HG02678 (cell line): ENCODE measurements around the gene PPP3R1.

Experiments
- ATAC-seq: cut with Tn5 transposase; IDR thresholded peaks from one replicate; pipeline ENCODE4 v1.9.1; 2021; ENCODE audit warnings: mild to moderate bottlenecking, moderate library complexity; ENCODE audit not compliant: unreplicated experiment

Gene PPP3R1, protein sequence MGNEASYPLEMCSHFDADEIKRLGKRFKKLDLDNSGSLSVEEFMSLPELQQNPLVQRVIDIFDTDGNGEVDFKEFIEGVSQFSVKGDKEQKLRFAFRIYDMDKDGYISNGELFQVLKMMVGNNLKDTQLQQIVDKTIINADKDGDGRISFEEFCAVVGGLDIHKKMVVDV

DNA sequence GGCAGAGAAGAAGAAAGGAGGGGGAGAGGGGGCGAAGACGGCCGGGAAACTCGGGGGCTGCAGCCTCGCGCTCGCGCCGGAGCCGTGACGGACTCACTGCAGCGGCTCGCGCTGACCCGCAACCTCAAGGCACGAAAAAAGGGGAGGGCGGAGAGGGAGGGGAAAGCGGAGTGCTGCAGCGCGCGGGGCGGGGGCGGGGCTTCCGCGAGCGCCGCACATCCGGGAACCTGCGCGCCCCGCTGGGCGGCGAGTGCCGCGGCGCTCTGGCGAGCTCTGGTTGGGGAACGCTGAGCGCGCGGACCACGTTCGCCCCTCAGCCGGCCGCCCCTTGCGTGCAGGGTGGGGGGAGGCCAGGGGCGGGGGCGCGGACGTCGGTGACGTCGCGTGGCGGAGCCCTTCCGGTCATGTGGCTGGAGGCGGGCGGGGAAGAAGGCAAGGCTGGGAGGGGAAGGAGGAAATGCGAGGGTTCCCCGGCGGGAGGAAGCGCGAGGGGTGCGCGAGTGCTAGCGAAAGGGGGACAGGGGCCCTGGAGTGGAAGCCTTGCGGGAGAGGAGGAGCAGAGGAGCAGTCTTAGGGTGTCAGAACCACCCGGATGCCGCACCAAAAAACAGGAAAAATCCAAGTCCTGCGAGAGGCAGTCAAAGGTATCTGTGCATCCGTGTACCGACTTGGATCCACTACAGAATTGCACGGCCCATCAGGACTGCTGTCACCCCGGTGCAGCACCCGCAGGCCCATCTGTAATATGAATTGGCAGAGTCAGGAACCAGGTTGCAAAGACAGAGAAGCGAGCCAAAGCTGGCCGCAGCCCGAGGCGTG, at the start of gene PPP3R1:
TSS of gene PPP3R1 (minus strand) at position 133 of the 819 bp plus-strand sequence. CDS start 405 bp downstream, outside the sequence.
- ATAC-seq = peak; percentile 81

DNA sequence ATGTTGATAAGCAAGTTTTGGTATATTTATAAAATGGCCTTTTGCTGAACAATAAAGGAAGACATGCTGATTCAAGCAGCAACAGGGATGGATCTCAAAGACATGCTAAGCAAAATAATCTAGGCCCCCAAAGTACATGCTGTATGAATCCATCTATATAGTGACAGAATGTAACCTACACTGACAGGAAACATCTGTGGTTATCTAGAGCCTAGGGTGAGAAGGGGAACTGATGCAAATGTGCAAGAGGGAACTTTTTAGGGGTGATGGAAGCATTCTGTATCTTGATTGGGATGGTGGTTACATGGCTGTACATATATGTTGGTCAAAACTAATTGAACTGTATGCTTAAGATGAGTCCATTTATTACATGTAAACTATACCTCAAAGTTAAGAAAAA, 43.2 kb upstream of the PPP3R1 start:
- ATAC-seq = no peak

DNA sequence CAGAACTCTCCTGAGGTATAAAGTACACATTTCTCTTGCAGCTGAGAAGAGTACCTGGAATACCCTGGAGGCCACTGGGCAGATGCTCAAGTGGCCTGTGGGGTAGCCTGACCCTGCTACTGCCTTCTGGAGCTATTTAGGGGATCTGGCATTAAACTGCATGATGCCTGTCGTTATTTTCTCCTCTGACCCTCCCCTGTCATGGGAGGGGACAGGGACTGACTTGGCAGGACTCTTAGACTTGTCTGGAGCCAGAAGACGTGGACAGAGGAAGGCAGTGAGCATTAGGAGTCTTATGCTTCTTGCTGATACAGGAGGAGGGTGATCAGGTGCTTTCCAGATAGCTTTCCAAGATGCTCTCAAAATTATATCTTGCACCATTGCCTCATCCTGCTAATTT, 42.6 kb upstream of the PPP3R1 start:
- ATAC-seq = no peak

DNA sequence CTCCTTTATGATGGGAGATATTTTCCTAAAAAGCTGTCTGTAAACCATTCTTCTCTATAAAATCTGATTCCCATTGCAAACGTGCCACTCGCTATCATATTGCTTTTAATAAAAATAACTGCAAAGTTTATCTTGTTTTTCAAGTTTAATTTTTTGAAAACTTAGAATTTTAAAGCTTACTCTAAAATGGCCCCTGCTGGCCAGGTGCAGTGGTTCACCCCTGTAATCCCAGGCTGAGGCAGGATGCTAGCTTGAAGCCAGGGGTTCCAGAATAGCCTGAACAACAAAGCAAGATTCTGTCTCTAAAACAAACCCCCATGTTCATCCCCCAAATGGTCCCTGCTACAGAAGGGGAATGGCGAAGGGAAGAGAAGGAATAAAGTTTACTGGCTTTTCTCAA, 41.9 kb upstream of the PPP3R1 start:
- ATAC-seq = no peak

DNA sequence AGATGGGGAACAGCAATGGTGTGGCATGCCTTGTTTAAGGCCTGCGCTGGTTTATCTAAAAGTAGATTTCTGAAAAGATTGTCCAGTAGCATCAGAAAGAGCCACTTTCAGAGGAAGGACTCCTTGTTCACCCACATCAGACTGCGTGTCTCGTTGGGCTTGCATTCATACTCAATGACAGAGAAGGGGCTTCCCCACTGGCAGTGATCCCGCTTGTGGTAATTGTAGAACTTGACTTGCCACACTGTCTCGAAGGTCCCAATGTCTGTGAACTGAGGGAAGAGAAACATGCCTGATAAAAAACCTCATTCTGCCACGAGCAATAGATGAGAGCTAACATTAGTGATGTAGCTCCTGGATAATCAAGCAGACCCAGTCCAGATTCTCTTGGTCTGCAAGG, 41.4 kb upstream of the PPP3R1 start:
- ATAC-seq = no peak

DNA sequence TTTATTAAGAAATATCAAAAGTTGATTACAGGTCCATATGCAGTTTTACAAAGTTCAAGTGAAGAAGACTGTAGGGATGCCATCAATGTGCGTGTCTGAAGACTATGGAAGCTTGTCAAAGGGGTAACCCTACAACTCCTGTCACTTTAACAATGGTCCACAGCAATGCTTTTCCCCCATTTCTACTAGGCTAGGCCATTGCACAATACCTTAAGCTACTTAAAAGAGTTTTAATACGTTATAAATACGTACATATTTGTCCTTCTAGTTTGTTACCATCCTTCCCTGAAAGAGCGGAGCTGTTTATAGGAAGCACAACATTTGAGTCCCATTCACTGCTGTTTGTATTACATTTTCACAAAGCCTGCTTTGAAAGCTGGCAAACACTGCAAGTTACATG, 40.7 kb upstream of the PPP3R1 start:
- ATAC-seq = no peak

DNA sequence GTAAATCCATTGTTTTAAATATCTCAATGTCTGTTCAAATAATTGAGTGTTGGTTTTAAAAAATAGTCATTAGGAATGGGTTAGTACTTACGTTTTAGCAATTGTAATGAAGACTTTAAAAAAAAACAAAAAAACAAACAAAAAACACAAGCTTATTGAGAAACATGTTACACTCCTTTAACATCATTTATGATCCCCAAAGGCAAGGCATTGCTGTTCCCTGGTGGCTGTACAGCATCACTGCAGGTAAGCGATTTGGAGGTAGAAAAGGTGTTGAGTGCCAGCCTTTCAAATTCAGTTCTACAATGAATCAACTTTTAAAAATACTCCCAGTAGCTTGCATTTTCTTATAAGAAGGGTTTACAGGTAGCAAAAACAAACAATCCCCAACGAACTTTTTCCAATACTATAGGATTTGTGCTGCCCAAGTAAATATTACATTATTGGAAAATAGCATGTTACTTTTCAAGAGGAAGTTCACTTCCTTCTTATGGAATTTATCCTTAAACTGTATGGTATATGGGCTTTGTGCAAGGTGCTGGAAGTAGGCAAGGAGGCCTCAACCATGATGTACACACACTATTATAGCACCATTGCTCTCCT, 39.9 kb upstream of the PPP3R1 start:
- no peak for ATAC-seq

DNA sequence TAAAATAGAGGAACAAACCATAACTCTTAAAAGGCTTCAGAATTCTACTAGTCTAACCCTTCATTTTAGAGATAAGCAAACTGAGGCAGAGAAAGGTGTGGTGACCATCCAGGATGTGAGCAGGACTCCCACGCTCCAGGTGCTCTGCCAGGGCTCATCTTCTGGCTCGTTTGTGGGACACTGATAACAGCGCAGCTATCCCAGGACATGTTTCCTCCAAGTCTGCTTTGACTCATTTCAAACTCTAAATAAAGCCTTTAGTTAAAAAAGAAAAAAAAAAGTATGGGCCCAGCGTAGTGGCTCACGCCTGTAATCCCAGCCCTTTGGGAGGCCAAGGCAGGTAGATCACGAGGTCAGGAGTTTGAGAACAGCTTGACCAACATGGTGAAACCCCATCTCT, 39.0 kb upstream of the PPP3R1 start:
- ATAC-seq = no peak

DNA sequence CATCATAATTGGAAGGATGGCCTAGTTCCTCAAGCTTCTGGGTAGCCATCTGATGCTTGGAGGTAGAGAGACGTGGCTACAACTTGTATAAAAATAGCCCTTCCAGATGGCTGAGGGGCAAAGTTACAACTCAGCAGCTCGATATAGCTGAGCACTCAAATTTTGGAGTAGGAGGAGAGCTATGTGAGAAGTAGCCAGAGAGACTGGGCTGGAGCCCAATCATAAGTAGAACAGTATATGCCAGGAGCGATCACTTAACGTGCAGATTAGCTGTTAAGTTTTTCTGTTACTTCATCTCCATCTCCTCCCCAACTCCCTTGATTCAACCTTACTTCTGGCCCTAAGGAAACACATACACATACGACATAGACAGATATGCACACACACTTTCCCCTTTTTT, 38.6 kb upstream of the PPP3R1 start:
- ATAC-seq = no peak

DNA sequence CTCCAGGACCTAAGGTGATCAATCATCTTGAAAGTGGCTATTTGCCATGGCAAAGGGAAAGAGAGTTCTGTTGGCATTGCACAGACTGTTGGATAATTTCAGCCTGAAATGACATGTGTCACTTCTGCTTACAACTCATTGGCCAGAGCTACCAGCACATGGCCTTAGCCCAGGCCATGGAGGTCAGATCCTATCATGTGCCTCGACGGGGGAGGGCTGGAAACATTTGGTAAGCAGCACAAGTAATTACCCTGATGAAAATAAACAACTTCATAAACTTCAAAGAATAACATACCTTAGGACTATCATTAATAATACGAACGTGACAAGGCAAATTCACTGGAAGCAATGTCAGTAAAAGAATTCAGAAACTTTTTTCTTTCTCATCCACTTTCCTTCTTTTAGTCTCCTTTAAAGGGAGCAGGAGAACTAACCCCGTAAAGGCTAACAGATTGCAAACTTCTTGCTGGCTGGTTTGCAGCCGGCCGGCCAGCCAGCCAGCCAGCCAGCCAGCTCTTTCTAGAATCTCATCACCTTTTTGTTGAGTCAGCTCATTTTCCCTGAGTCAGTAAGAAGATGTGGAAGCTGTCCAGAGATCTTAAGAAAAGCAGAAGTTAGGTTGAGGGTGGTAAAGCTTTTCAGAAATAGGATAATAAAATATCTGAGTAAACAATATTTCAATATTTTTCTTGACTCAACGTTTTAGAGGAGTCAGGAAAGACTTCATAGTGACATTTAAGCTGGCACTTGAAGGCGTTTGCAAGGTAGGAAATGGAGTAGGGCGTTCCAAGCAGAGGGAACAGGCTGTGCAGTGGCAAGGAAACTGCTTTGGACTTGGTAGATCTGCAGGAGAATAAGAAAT, 35.5 kb upstream of the PPP3R1 start:
- ATAC-seq = no peak

DNA sequence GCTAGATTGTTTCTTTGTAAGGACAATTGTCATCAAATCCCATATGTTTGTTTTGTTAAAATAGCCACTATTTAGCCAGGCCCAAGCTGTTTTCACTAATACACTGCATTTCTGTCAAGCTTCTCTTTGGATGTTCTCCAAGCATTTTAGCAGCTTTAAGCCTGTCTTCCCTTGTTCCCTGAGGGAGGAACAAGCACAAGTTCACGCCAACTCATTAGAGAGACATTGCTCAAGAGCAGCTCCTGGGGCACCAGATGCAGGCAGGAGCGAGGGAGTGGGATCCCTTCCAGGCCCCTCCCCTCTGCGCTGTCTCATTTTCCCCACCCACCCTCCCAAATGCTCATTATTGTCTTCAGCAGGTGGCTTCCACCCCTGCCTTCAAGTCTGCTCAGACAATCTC, 32.6 kb upstream of the PPP3R1 start:
- ATAC-seq = no peak

DNA sequence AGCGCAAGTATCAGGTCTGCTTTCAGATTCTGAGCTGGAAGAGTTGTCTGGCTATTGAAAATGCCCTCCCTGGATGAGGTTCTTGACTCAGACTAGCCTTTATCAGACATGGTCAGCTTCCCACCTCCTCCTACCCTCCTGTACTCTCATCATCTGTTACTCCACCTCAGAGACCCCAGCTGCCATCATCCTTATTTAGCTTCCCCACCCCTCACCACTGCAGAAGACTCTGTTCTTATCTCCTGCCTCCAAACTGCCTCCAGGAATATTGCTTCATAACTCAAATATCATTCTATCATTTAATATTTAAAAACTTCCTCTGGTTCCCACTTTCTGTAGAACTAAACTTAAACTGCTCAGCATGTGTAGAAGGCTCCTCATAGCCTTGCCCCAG, 31.1 kb upstream of the PPP3R1 start:
- ATAC-seq = no peak

DNA sequence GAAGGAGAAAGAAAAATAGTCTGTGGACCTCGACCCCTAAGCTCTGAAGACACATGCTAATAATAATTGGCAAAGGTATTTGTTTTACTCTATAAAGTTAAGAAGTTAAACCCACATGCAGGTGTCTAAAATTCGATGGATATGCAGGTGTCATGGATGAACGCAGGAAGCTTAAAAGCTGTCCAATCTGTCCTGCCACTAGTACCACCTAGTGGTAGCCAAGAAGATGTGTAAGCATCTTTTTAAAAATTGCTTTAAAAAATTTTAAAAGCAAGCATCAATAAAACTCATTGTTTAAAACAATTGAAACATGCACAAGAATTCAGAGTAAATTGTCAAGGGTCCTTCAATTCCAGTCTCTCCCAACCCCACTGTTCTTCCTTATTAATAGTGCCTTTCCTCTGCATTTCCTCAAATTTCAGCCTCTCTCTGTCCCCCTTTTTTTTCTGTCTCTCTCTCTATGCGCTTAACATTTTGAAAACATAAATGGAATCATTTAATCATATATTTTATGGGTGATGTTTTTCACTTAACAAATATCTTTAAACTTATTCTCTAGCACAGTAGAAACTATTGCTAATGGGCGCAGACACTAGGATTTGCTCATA, 30.6 kb upstream of the PPP3R1 start:
- no peak for ATAC-seq

DNA sequence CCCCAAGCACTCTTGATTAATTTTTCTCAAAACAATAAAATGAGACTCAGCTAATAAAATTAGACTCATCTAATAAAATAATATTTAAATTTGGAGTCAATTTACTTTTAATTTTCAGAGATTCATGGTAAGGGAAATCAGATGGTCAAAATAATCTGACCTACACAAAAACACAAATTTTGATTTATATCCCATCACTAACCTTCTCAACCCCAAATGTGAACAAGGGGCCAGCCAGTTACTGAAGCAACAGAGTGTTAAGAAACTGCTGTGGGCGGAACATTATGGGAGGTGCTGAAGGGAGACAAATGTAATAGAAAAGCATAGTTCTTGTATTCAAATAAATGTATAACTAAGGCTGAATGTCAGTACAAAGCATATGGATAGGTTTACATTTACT, 28.5 kb upstream of the PPP3R1 start:
- no peak for ATAC-seq

DNA sequence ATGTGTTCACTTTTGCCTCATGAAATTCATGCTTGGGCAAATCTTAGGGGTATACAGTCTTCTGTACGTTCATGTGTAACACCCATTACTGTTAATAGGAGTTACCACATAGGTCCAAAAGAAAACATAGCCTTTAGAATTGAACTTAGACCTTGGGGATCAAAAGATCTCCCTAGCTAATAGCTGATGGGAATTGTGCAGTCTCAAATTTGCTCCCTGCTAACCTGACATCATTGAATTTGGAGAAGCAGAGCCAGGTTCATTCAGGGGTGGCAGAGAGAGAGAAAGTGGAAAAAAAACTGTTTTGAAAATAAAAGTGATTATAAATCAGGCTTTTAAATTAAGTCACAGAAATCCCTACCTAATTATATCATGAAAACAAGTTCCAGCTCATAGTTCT, 28.0 kb upstream of the PPP3R1 start:
- no peak for ATAC-seq

DNA sequence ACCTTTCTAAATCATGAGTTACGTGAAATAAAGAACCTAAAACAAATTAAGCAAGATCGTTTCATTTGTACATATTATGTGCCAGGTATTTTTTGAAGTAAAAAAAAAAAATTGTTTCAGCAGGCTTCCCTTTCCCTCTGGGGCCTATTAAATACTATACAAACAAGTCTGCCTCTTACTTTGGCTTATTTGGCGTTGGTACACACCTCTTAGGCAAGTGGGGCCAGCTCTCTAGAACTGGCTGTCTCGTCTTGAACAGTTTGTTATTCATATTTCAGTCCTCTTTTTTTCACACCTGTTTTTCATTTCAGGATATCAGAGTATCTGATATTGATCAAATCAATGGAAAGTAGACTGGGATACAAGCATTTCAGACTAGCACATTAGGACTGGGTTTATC, 27.4 kb upstream of the PPP3R1 start:
- ATAC-seq = no peak

DNA sequence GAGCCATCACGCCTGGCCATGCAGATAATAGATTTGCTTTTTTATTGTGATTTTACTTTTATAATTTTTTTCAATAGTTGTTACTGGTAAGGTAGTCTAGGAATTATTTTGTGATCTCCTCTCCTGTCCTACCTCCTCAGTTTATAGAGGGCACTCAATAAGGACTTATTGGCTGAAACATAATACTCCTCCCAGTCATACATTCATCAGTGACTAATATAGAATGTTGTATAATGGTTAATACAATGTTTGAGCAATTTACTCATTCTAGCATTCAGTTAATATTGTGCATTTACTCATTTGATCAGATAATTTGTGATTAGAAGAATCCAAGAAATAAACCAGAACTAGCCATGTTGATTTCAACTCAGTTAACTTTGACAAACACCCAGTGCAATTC, 25.8 kb upstream of the PPP3R1 start:
- ATAC-seq = no peak

DNA sequence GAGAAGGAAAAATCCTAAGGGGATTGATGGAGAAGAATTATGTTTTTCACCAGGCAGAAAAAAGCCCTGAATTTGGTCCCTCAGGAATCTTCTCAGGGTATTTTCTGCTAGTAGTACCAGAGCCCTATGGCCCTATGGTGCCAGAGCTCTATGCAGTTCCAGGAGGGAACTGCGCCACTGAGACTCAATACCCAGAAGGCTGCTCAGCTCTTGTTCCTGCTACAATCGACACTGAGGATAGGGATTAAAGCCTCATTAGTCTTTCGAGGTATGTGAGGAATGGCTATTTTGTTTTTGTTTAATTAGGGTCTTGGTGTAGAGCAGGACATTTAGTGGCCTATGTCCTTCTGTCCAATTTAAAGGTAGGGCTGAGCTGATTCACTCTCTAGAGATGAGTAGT, 21.7 kb upstream of the PPP3R1 start:
- ATAC-seq = no peak

DNA sequence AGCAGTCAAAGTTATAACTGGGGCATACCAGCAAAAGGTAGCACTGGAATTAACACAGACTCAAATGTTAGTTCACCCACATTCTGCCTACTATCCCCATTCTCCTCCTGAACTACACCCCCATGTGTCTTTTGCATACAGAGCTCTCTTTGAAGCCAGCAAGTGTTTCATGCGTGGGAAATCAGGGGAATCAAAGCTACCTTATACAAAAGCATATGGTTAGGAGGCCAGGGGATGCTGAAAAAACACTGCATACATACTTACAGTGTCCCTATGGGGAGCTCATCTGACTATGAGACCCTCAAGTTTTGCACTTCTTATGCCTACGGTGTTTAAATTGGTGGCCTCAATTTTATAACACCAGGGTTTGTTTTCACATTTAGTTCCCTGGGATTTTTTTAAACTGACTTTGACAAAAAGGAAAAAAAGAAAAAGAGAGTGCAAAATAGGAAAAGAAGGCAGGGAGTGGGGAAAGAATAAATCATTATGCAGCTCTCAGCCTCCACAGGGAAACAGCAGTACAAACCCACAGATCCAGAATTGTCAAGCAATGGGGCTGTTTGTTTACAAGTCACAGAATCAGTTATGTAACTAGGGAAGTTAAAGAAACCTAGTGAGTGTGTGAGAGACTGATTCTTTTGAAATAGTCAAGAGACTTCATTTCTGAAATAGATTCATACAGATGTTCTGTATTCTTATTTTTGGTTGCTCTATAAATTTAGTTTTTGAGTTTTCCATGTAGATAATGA, 20.1 kb upstream of the PPP3R1 start:
- no peak for ATAC-seq

DNA sequence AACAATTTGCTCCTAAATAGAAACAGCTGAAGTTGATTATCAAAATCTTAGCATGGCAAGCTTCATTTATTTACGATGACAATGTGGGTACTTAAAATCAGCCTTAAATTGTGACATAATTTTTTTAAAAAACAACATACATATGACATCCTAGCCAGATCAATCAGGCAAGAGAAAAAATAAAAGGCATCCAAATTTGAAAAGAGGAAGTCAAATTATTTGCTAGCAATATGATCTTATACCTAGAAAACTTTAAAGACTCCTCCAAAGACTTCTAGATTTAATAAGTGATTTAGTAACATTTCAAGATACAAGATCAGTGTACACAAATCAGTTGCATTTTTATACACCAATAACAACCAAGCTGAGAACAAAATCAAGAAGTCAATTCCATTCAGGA, 14.3 kb upstream of the PPP3R1 start:
- ATAC-seq = no peak
